ENCODE data around the gene TRIOBP. TPM values are rescaled to one million over a fixed set of nuclear protein-coding genes. Genes with fewer than 3 reads are reported as not detected.
"Not testable (repeated sequence)": the region's sequence is repeated elsewhere in the genome, so short reads cannot be mapped to it uniquely, and the experiment has no call there.

The TRIOBP gene
- total RNA-seq, 4 donors from 2014 or later: 45.3 to 86.4 (median 65.1) TPM

DNA sequence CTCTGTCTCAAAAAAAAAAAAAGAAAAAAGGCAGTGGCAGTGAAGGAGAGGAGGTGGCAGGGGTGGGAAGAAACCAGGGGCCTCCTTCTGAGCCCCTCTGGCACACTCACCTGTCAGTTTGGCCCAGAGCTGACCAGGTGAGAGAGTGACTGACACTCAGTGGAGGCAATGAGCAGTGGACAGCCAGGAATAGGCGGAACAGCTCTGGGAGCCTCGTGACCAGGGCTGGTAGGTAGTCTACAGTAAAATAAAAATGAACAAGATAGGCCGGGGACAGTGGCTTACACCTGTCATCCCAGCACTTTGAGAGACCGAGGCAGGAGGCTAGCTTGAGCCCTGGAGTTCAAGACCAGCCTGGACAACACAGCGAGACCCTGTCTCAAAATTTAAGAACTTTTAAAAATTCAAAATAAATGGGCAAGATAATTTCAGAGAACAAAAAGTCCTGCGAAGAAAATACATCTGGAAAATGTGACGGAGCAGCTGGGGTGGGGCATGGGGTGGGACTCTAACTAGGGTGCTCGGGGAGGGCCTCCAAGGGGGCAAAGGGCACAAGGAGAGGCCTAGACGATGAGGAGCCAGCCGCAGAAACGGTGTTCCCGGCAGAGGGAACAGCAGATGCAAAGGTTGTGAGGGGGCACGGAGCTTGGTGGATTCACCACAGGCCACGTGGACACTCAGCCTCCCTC lies 42.1 kb upstream of the TRIOBP start:
- TF ChIP-seq CTCF (IDR thresholded peaks at IDR 0.05): no peak
- TF ChIP-seq POLR2A (IDR thresholded peaks at IDR 0.05): no peak
- intact Hi-C loops (cut with DNase I; ENCODE audit: low total_unique reads): no loop called here
- no peak for DNase-seq (ENCODE audit: low spot score in 2 of 2)
- H3K4me3 ChIP-seq (ENCODE audit: low read depth, poor library complexity, severe bottlenecking): no peak overlapping the region
- 75 to 87% methylated on average over 14 of the region's 14 CpGs for WGBS, 2 donors

DNA sequence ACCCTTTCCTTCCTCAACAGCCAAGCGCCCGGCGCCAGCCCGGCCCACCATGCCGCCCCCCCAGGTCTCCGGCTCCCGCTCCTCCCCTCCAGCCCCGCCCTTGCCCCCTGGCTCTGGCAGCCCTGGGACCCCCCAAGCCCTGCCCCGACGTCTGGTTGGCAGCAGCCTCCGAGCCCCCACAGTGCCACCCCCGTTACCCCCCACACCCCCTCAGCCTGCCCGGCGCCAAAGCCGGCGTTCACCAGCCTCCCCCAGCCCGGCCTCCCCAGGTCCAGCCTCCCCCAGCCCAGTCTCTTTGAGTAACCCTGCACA lies 41.6 kb upstream of the TRIOBP start:
- WGBS, 2 donors: 85 to 89% methylated on average over 11 to 17 of the region's 17 CpGs
- intact Hi-C loops (cut with DNase I; ENCODE audit: low total_unique reads): no loop called here
- no peak overlapping the region for H3K4me3 ChIP-seq (ENCODE audit: low read depth, poor library complexity, severe bottlenecking)
- no peak for DNase-seq (ENCODE audit: low spot score in 2 of 2)
- TF ChIP-seq CTCF (IDR thresholded peaks at IDR 0.05) (no peak), POLR2A (IDR thresholded peaks at IDR 0.05) (no peak)

GRCh38 chr22:37656583-37656982 lies 40.3 kb upstream of the TRIOBP start:
- intact Hi-C loops (cut with DNase I; ENCODE audit: low total_unique reads); DNase-seq (ENCODE audit: low spot score in 2 of 2); H3K4me3 ChIP-seq (ENCODE audit: low read depth, poor library complexity, severe bottlenecking): not testable (repeated sequence)
- WGBS, 2 donors: 89 to 90% methylated on average over 4 of the region's 4 CpGs

DNA sequence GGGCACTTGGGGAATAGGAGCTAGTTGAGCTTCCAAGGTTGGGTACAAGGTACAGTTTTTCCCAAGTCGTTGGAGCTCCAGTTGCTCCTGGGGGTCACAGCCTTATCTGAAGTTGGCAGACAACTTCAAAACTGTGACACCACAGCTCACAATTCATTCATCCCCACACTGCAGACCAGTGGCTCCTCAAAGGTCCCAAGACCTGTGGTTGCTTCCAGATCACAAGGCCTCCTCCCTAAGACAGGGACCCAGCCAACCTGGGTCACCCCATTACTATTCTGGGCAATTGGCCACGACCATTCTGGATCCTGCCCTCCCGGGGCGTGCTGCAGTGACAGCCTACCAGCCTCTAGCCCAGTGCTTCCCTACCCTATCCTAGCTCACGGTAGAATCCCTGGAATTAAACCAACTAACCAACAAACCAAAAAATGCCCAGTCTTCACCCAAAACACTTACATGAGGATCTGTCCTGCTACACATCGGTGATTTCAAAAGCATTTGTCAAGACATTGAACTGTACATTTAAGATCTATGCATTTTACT lies 39.2 kb upstream of the TRIOBP start:
- no peak overlapping the region for H3K4me3 ChIP-seq (ENCODE audit: low read depth, poor library complexity, severe bottlenecking)
- DNase-seq (ENCODE audit: low spot score in 2 of 2): no peak
- TF ChIP-seq CTCF (IDR thresholded peaks at IDR 0.05): no peak
- WGBS, 2 donors: 14 to 17% methylated on average over 6 of the region's 6 CpGs
- intact Hi-C loops (cut with DNase I; ENCODE audit: low total_unique reads): no loop called here

- peak within 1 kb of the TSS; percentile 49 for H3K4me3 ChIP-seq (ENCODE audit: low read depth, poor library complexity, severe bottlenecking)
- TF ChIP-seq POLR2A (IDR thresholded peaks at IDR 0.05) (no peak), CTCF (IDR thresholded peaks at IDR 0.05) (no peak)
- DNase-seq (ENCODE audit: low spot score in 2 of 2): peak; percentile 99 to 100
- intact Hi-C loops (cut with DNase I; ENCODE audit: low total_unique reads): no loop called here
- 0 to 1% methylated on average over 26 to 62 of the region's 101 CpGs for WGBS, 2 donors
Observed at GRCh38 chr22:37658133-37659065, 38.4 kb upstream of the TRIOBP start, which contains the start of gene PDXP. TSS of gene PDXP (plus strand) at chr22:37658723. CDS start at chr22:37658783, 60 bp downstream.
